ENCODE results near the gene KIF21B.

The KIF21B gene

GRCh38 chr1:201019321-201019977 is 4.1 kb downstream of the KIF21B start:
- peak; percentile 78 to 83 for DNase-seq (ENCODE audit: low read depth in 2 of 2)

GRCh38 chr1:201017828-201018163 is 5.7 kb downstream of the KIF21B start:
- no peak for DNase-seq (ENCODE audit: low read depth in 2 of 2)

- DNase-seq (ENCODE audit: low read depth in 2 of 2), result no peak
Measured at GRCh38 chr1:201016943-201017827, 6.3 kb downstream of the KIF21B start.

DNA sequence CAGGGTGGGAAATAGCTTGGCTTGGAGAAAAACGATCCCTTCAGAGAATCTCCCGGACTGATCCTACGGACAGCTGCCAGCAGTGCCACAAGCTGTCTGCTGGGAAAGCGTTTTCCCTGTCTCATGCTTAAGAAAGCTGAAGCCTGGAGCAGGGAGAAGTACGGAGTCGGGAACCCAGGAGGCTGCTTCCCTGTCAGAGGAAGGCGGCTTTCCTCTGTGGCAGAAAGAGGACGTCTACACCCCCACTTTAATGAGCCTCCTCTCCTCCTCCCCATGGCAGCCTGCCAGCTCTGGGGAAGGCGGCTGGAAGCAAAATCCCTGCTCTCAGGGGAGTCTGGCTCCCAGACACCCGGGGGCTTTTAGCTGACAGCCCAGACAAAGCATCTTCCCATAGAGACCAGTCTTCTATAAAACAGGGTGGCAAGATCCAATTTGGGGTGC is 7.3 kb downstream of the KIF21B start:
- no peak for DNase-seq (ENCODE audit: low read depth in 2 of 2)

- DNase-seq (ENCODE audit: low read depth in 2 of 2), result no peak
Measured at GRCh38 chr1:201015551-201016091, 7.9 kb downstream of the KIF21B start.

DNA sequence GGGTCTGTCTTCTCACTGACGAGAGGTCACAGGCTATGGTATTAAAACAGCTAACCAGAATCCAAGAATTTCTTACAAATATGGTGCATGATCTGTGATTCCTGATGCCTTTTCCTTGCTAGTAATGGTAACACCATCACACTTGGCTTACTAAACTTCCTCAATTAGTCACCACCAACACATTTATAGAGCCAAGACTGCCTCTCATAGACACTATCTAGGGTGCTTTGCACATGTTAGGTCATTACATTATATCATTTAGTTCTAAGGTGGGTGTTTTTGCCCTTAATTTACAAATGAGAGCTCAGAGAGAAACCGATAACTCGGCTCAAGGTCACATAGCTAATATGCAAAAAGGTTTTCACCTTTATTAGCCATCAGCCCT is 8.7 kb downstream of the KIF21B start:
- DNase-seq (ENCODE audit: low read depth in 2 of 2), result no peak

- DNase-seq (ENCODE audit: low read depth in 2 of 2), result no peak
Measured at GRCh38 chr1:201013991-201014815, 9.3 kb downstream of the KIF21B start.

- DNase-seq (ENCODE audit: low read depth in 2 of 2), result no peak
Measured at GRCh38 chr1:201013031-201013485, 10.5 kb downstream of the KIF21B start.

- DNase-seq (ENCODE audit: low read depth in 2 of 2), result no peak
Measured at GRCh38 chr1:201011616-201012015, 11.9 kb downstream of the KIF21B start.

DNA sequence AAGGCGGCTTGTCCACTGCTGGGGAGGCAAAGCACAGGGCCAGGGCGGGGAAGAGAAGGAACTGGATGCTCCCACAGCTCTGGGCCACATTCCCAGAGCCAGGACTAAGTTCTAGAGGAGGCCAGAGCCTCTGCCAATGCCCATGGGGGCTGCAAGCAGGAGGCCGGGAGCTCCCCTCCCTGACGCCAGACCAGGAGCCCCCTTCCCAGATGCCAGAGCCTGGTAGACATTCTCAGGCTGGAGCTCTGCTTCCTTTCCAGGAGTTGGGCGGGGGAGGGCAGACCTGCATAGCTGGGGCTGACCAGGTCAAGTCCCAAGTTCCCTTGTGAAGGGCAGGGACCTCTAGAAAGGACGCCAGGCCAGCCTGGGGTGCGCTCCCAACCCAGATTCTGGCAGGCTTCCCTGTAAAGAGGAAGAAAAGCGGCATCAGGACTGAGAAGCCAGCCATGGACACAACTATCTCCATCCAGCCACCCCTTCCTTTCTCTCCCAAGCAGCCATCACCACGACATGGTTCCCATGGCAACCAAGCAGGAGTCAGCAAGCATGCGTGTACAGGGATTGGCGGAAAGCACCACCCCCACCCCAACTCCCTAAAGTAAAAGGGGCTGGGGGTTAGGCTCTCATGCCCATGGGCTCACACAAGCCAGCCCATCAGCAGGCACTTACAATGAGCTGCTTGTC is 13.4 kb downstream of the KIF21B start:
- DNase-seq (ENCODE audit: low read depth in 2 of 2), result no peak

DNA sequence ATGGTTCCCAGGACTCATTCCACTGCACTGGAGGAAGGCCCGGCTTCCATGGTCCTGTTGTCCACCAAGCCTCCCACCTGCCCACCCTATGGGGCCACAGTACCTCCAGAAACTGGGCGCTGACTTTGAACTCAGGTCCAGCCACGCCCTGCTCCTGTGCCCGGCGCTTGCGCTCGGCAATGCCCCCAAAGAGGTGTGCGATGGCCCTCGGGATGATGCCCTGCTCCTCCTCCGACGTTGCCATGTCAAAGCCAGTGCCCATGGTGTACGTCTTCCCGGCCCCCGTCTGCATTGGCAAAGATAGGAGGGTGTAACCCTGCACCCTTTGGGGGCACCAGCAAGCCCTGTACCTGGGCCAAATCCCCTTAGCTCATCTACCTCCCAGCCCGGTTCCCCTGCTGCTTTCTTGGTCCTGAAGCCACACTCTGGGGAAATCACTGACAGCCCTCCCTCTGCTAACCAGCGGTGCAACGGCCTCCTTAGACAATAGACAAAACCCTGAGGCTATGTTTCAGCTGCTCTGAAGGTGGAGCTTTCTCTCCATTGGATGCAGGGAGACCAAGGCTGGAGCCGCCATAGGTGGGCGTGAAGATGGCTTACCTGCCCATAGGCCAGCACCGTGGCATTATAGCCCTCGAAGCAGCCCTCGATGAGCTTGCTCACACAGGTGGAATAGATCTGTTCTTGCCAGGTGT is 14.7 kb downstream of the KIF21B start:
- DNase-seq (ENCODE audit: low read depth in 2 of 2), result no peak

GRCh38 chr1:201007481-201007880 is 16.0 kb downstream of the KIF21B start:
- no peak for DNase-seq (ENCODE audit: low read depth in 2 of 2)

DNA sequence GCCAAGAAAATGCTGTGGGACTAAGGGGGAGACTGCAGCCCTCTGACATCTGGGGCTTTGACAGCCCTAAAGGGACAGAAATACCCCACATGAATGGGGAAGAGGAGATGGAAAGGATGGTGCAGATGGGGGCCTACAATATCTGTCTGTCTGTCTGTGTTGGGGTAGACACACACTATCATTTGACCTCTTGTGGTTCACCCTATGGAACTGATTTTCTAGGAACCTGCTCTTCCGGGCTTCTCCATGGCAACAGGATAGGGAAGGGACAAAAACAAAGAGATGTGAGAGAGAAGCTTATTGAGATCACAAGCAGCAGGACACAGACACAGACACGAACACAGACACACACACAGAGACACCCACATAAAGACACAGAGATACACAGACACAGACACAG is 17.1 kb downstream of the KIF21B start:
- DNase-seq (ENCODE audit: low read depth in 2 of 2), result no peak

DNA sequence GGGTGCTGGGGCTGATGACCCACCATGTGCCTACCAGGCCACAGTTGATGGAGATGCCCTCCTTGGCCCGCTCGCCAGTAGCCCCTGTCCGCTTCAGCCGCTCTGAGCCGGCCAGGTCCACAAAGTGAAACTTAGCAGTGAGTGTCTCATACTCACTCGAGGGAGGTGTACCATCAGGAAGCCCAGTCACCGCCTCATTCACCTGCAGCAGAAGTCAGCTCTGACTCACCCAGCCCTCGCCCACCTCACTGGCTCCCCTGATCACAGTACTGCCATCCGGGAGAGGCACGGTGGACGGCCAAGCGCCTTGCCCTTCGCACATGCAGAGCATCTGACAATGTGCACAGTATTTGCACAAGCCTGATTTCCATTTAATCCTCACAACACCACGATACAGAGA is 18.8 kb downstream of the KIF21B start:
- DNase-seq (ENCODE audit: low read depth in 2 of 2), result no peak

GRCh38 chr1:201004154-201004553 is 19.4 kb downstream of the KIF21B start:
- DNase-seq (ENCODE audit: low read depth in 2 of 2), result no peak

- no peak for DNase-seq (ENCODE audit: low read depth in 2 of 2)
Measured at GRCh38 chr1:201002510-201002909, 21.0 kb downstream of the KIF21B start.

- no peak for DNase-seq (ENCODE audit: low read depth in 2 of 2)
Measured at GRCh38 chr1:201001962-201002361, 21.6 kb downstream of the KIF21B start.

- DNase-seq (ENCODE audit: low read depth in 2 of 2), result no peak
Measured at GRCh38 chr1:201000391-201000790, 23.1 kb downstream of the KIF21B start.

DNA sequence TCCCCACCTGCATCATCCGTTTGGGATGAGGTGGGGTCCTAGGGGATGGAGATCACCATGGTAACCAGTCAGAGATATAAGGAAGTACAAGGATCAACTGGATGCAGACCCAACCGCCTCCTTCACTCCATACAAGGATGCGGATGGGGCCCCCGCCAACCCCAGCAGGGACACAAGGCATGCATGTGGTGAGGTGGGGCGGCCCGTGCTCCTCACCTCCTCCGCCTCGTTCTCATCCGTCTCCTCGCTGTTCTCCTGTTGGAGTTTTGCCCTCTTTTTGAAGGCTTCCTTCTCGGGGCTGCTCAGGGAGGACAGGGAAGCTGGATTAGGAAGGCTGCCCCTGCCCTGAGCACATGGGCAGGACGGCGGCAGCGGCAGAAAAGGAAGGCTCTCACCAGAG is 23.8 kb downstream of the KIF21B start:
- DNase-seq (ENCODE audit: low read depth in 2 of 2), result no peak

DNA sequence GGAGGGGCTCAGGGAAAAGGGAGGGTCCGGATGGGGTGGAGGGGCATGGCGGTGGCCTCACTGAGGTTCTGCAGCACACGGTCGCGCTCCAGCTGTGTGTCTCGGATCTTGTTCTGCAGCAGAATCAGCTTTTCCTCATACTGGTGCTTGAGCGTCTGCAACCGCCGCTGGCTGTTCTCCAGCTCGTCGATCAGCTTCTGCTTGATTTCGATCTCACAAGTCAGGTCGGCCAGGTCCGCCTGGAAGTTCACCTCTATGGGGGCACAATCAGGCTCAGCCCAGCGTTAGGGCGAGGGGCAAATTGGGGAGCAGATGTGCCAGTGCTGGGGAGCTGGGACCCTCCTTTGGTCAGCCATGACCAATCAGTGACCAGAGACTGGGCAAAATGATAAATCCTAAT is 25.2 kb downstream of the KIF21B start:
- DNase-seq (ENCODE audit: low read depth in 2 of 2), result no peak

Data from activated CD8-positive, alpha-beta memory T cell treated with anti-CD3 and anti-CD28 coated beads for 4 hours (primary cell).